Urinary bladder (tissue), 4 donors: ENCODE results near the gene SLC9C1. TPM values are rescaled to one million over a fixed set of nuclear protein-coding genes. Genes with fewer than 3 reads are reported as not detected.

Experiments
- DNase-seq: peaks from one replicate; pipeline ENCODE4 v3.0.0-alpha.2; 2015; ENCODE audit errors: extremely low spot score
- H3K27ac ChIP-seq: one replicate; pipeline ENCODE4 v1.5.1; 2013; ENCODE audit warnings: low read depth, mild to moderate bottlenecking, moderate library complexity
- H3K36me3 ChIP-seq: one replicate; pipeline ENCODE4 v1.6.1; 2013; ENCODE audit warnings: mild to moderate bottlenecking, moderate library complexity; ENCODE audit not compliant: insufficient read depth
- H3K4me1 ChIP-seq: one replicate; pipeline ENCODE4 v1.6.1; 2013; ENCODE audit warnings: mild to moderate bottlenecking, moderate library complexity; ENCODE audit not compliant: insufficient read depth
- H3K4me3 ChIP-seq: one replicate; pipeline ENCODE4 v1.5.1; 2013; ENCODE audit warnings: low read depth, low read length
- WGBS: extraction: QIAGEN DNeasy Blood & Tissue Kit; methylation state at CpG from one replicate; pipeline ENCODE4 v1.1.7; 2013; 5-methylcytosine and 5-hydroxymethylcytosine counted together
- polyA plus RNA-seq: library from polyadenylated mRNA; stranded (reverse); fragments of 200-250 nt; gene quantifications from one replicate; pipeline ENCODE4 v1.2.3, GENCODE V29; 2013
- total RNA-seq: library from RNA; depleted of rRNA; stranded (reverse); fragments of >200 nt; gene quantifications from one replicate; pipeline ENCODE4 v1.2.3, GENCODE V29; 2014
- donor health status: healthy with polysubstance abuse.
- donor health status: healthy.

Gene SLC9C1
- total and polyA plus RNA-seq, 2 donors = 1.9 TPM; not detected in 1

- Histone ChIP-seq H3K4me3 (no peak overlapping the region), H3K36me3 (peaks cover 2% of the 10 kb centered on the region), H3K27ac (no peak overlapping the region), H3K4me1 (no peaks in the 10 kb centered on the region)
- DNase-seq = no peak
- 55% methylated on average over 7 of the region's 7 CpGs for WGBS
Observed at GRCh38 chr3:112128843-112129727, 164.9 kb downstream of the SLC9C1 start.

- Histone ChIP-seq H3K36me3 (peaks cover 2% of the 10 kb centered on the region), H3K27ac (no peak overlapping the region), H3K4me3 (no peak overlapping the region), H3K4me1 (no peaks in the 10 kb centered on the region)
- 78% methylated on average over 10 of the region's 10 CpGs for WGBS
- DNase-seq = no peak
Observed at GRCh38 chr3:112127522-112128494, 166.2 kb downstream of the SLC9C1 start.

- DNase-seq = no peak
- Histone ChIP-seq H3K27ac (no peak overlapping the region), H3K4me3 (no peak overlapping the region), H3K36me3 (peaks cover 2% of the 10 kb centered on the region), H3K4me1 (no peaks in the 10 kb centered on the region)
- 49% methylated on average over 1 of the region's 1 CpG for WGBS
Observed at GRCh38 chr3:112126511-112126911, 167.5 kb downstream of the SLC9C1 start.

GRCh38 chr3:112124907-112125607, 169.0 kb downstream of the SLC9C1 start:
- Histone ChIP-seq H3K4me1 (no peaks in the 10 kb centered on the region), H3K27ac (no peak overlapping the region), H3K4me3 (no peak overlapping the region), H3K36me3 (no peaks in the 10 kb centered on the region)
- no peak for DNase-seq
- 76% methylated on average over 5 of the region's 5 CpGs for WGBS

GRCh38 chr3:112123548-112123947, 170.5 kb downstream of the SLC9C1 start:
- no peak overlapping the region for H3K27ac ChIP-seq
- DNase-seq = no peak
- H3K4me1 ChIP-seq = no peaks in the 10 kb centered on the region
- 94% methylated on average over 2 of the region's 2 CpGs for WGBS
- H3K36me3 ChIP-seq = no peaks in the 10 kb centered on the region
- no peak overlapping the region for H3K4me3 ChIP-seq

- DNase-seq = no peak
- Histone ChIP-seq H3K36me3 (no peaks in the 10 kb centered on the region), H3K4me3 (no peak overlapping the region), H3K4me1 (no peaks in the 10 kb centered on the region), H3K27ac (no peak overlapping the region)
Observed at GRCh38 chr3:112122870-112123269, 171.1 kb downstream of the SLC9C1 start.

- H3K4me3 ChIP-seq = no peak overlapping the region
- WGBS = 95% methylated on average over 2 of the region's 2 CpGs
- no peaks in the 10 kb centered on the region for H3K36me3 ChIP-seq
- no peaks in the 10 kb centered on the region for H3K4me1 ChIP-seq
- DNase-seq = no peak
- no peak overlapping the region for H3K27ac ChIP-seq
Observed at GRCh38 chr3:112121577-112122547, 172.2 kb downstream of the SLC9C1 start.

- no peaks in the 10 kb centered on the region for H3K4me1 ChIP-seq
- 77% methylated on average over 9 of the region's 9 CpGs for WGBS
- DNase-seq = no peak
- no peak overlapping the region for H3K4me3 ChIP-seq
- H3K27ac ChIP-seq = no peak overlapping the region
- H3K36me3 ChIP-seq = no peaks in the 10 kb centered on the region
Observed at GRCh38 chr3:112119962-112120836, 173.8 kb downstream of the SLC9C1 start.

- Histone ChIP-seq H3K4me1 (no peaks in the 10 kb centered on the region), H3K27ac (no peak overlapping the region), H3K36me3 (peaks cover 1% of the 10 kb centered on the region), H3K4me3 (no peak overlapping the region)
- no peak for DNase-seq
- 91% methylated on average over 4 of the region's 4 CpGs for WGBS
Observed at GRCh38 chr3:112117841-112118571, 176.0 kb downstream of the SLC9C1 start.

GRCh38 chr3:112117415-112117814, 176.6 kb downstream of the SLC9C1 start:
- WGBS = 94% methylated on average over 1 of the region's 1 CpG
- H3K4me3 ChIP-seq = no peak overlapping the region
- no peak for DNase-seq

GRCh38 chr3:112116748-112117186, 177.2 kb downstream of the SLC9C1 start:
- 71% methylated on average over 13 of the region's 13 CpGs for WGBS
- H3K4me1 ChIP-seq = no peaks in the 10 kb centered on the region
- no peak overlapping the region for H3K4me3 ChIP-seq
- no peak for DNase-seq
- no peak overlapping the region for H3K27ac ChIP-seq
- peaks cover 1% of the 10 kb centered on the region for H3K36me3 ChIP-seq

More at GRCh38 chr3:112117415-112117814, 176.6 kb downstream of the SLC9C1 start:
- Histone ChIP-seq H3K36me3 (peaks cover 1% of the 10 kb centered on the region), H3K4me1 (no peaks in the 10 kb centered on the region), H3K27ac (no peak overlapping the region)
